ENCODE data around the gene LIPK.

DNA sequence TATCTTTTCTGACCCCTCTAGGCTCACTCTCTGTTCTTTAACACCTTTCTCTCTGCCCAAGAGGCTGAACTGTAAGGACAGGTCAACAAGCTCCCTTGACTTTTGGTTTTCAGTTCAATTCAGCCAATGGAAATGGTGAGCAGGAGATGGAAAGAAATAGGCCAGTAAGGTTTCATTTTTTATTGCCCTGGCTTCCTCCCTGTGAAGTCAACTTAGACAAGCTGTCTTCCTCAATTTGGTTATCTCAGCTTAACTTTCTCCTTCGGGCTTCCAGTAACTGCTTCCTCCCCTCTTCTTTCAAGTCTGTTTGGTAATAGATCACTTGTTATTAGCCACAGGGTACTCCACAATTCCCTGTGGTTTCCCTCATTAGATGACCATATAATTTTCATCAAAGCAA is 19.7 kb downstream of the LIPK start:
- TF ChIP-seq, protein P1, sequence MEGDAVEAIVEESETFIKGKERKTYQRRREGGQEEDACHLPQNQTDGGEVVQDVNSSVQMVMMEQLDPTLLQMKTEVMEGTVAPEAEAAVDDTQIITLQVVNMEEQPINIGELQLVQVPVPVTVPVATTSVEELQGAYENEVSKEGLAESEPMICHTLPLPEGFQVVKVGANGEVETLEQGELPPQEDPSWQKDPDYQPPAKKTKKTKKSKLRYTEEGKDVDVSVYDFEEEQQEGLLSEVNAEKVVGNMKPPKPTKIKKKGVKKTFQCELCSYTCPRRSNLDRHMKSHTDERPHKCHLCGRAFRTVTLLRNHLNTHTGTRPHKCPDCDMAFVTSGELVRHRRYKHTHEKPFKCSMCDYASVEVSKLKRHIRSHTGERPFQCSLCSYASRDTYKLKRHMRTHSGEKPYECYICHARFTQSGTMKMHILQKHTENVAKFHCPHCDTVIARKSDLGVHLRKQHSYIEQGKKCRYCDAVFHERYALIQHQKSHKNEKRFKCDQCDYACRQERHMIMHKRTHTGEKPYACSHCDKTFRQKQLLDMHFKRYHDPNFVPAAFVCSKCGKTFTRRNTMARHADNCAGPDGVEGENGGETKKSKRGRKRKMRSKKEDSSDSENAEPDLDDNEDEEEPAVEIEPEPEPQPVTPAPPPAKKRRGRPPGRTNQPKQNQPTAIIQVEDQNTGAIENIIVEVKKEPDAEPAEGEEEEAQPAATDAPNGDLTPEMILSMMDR (IDR thresholded peaks at IDR 0.05; ENCODE audit: low read depth, low read length, poor library complexity, severe bottlenecking): no peak
- no peak for TF ChIP-seq EZH2phosphoT487 (IDR thresholded peaks at IDR 0.05; ENCODE audit: borderline replicate concordance, low read length)

Measured in DOHH2 (cell line).